NCI-H2081 treated with DMSO at 0.1 percent for 48 hours (cell line): ENCODE data around the gene CEP44.
"Not testable (repeated sequence)": the region's sequence is repeated elsewhere in the genome, so short reads cannot be mapped to it uniquely, and the experiment has no call there.

Experiments
- DNase-seq: peaks from one replicate; lab custom pipeline; 2025; lab: John Stamatoyannopoulos, UW

Gene CEP44

GRCh38 chr4:174324236-174324635, 40.5 kb downstream of the CEP44 start:
- DNase-seq, result no peak

GRCh38 chr4:174324725-174325124, 41.0 kb downstream of the CEP44 start:
- DNase-seq, result no peak

GRCh38 chr4:174332741-174333493, 49.2 kb downstream of the CEP44 start:
- no peak for DNase-seq

GRCh38 chr4:174334628-174335027, 50.9 kb downstream of the CEP44 start:
- no peak for DNase-seq

- DNase-seq, result no peak
Measured at GRCh38 chr4:174340714-174341113, 57.0 kb downstream of the CEP44 start.

- DNase-seq, result no peak
Measured at GRCh38 chr4:174349156-174349555, 65.4 kb downstream of the CEP44 start.

- no peak for DNase-seq
Measured at GRCh38 chr4:174352061-174352819, 68.5 kb downstream of the CEP44 start.

- no peak for DNase-seq
Measured at GRCh38 chr4:174357321-174357720, 73.6 kb downstream of the CEP44 start.

GRCh38 chr4:174358410-174358809, 74.7 kb downstream of the CEP44 start:
- DNase-seq, result no peak

GRCh38 chr4:174358829-174359228, 75.1 kb downstream of the CEP44 start:
- no peak for DNase-seq

- no peak for DNase-seq
Measured at GRCh38 chr4:174362340-174362739, 78.6 kb downstream of the CEP44 start.

- not testable (repeated sequence) for DNase-seq
Measured at GRCh38 chr4:174363782-174364181, 80.1 kb downstream of the CEP44 start.

- no peak for DNase-seq
Measured at GRCh38 chr4:174365018-174365587, 81.4 kb downstream of the CEP44 start.

GRCh38 chr4:174369985-174370384, 86.3 kb downstream of the CEP44 start:
- DNase-seq, result no peak

- DNase-seq, result no peak
Measured at GRCh38 chr4:174373821-174374220, 90.1 kb downstream of the CEP44 start.

GRCh38 chr4:174375422-174375821, 91.7 kb downstream of the CEP44 start:
- DNase-seq, result no peak

- no peak for DNase-seq
Measured at GRCh38 chr4:174377613-174378012, 93.9 kb downstream of the CEP44 start.

- DNase-seq, result no peak
Measured at GRCh38 chr4:174378951-174379350, 95.2 kb downstream of the CEP44 start.

GRCh38 chr4:174380206-174380605, 96.5 kb downstream of the CEP44 start:
- DNase-seq, result not testable (repeated sequence)

- DNase-seq, result no peak
Measured at GRCh38 chr4:174380699-174381439, 97.2 kb downstream of the CEP44 start.

GRCh38 chr4:174381440-174381800, 97.7 kb downstream of the CEP44 start:
- DNase-seq, result no peak
